ENCODE measurements around the gene ARID1B.

Gene ARID1B

GRCh38 chr6:156776840-156777576, at the start of gene ARID1B:
Gene ARID1B (plus strand): TSS chr6:156777378. CDS start chr6:156777681, 303 bp downstream.
- TF ChIP-seq GATA2 (IDR thresholded peaks at IDR 0.05; ENCODE audit: low read depth, low read length) (no peak), GATA3 (IDR thresholded peaks at IDR 0.05; ENCODE audit: low read depth, low read length) (no peak)

GRCh38 chr6:156727715-156728385, 49.3 kb upstream of the ARID1B start:
- TF ChIP-seq GATA2 (IDR thresholded peaks at IDR 0.05; ENCODE audit: low read depth, low read length): no peak
- no peak for TF ChIP-seq GATA3 (IDR thresholded peaks at IDR 0.05; ENCODE audit: low read depth, low read length)

GRCh38 chr6:156729248-156729647, 47.9 kb upstream of the ARID1B start:
- no peak for TF ChIP-seq GATA3 (IDR thresholded peaks at IDR 0.05; ENCODE audit: low read depth, low read length)
- no peak for TF ChIP-seq GATA2 (IDR thresholded peaks at IDR 0.05; ENCODE audit: low read depth, low read length)

DNA sequence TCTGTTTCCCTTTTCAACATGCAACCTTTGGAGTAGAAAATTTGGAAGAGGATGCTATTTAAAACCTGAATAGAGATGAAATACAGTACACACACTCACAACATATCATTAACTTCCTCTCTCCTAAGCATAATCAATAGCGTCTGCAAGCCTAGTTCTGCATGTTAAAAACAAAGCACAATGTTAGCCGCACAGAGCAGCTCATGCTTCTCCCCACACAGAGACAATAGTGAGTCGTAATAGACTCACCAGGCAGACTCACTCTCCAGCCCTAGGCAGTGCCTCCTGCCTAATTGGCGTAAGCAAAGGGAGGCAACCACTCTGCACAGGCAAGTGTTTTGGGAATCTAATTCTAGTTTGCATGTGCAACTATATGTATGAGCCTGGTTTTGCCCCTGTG, 45.8 kb upstream of the ARID1B start:
- TF ChIP-seq GATA2 (IDR thresholded peaks at IDR 0.05; ENCODE audit: low read depth, low read length) (no peak), GATA3 (IDR thresholded peaks at IDR 0.05; ENCODE audit: low read depth, low read length) (no peak)

DNA sequence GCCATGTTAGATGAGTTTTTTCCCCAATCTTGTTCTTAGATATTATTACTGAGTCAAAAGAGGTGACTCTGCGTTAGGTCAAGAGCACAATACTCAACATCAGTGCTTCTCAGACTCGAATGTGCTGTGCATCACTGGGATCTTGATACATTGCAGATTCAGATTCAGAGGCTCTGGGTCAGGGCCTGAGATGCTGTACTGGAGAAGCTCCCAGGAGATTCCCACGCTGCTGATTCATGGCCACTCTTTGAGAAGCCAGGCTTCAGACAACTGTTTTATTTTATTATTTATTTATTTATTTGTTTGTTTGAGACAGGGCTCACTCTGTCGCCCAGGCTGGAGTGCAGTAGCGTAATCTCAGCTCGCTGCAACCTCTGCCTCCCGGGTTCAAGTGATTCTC, 41.4 kb upstream of the ARID1B start:
- no peak for TF ChIP-seq GATA3 (IDR thresholded peaks at IDR 0.05; ENCODE audit: low read depth, low read length)
- TF ChIP-seq GATA2 (IDR thresholded peaks at IDR 0.05; ENCODE audit: low read depth, low read length): no peak

GRCh38 chr6:156740604-156741003, 36.6 kb upstream of the ARID1B start:
- TF ChIP-seq GATA3 (IDR thresholded peaks at IDR 0.05; ENCODE audit: low read depth, low read length) (no peak), GATA2 (IDR thresholded peaks at IDR 0.05; ENCODE audit: low read depth, low read length) (no peak)

- TF ChIP-seq GATA2 (IDR thresholded peaks at IDR 0.05; ENCODE audit: low read depth, low read length) (no peak), GATA3 (IDR thresholded peaks at IDR 0.05; ENCODE audit: low read depth, low read length) (no peak)
These were observed 35.7 kb upstream of the ARID1B start for GRCh38 chr6:156741287-156742073.

DNA sequence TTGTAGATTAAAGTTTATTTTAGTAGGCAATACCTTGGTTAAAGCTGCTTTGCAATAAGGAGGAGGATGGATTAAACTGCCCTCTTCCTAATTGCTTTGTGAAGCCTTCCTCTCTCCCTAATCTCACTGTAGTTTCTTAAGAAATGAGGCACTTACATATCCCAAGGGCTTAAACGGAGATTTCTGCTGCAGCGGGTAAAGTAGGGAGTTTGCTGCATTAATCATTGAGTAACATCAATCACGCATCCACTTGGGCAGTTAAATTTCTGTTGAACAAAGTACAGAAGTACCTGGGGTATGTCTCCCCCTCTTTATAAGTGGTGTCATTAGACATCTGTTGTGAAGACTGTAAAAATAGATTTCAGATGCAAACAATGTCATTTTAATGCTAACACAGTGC, 29.5 kb upstream of the ARID1B start:
- TF ChIP-seq GATA3 (IDR thresholded peaks at IDR 0.05; ENCODE audit: low read depth, low read length) (no peak), GATA2 (IDR thresholded peaks at IDR 0.05; ENCODE audit: low read depth, low read length) (no peak)

GRCh38 chr6:156748504-156748903, 28.7 kb upstream of the ARID1B start:
- no peak for TF ChIP-seq GATA2 (IDR thresholded peaks at IDR 0.05; ENCODE audit: low read depth, low read length)
- TF ChIP-seq GATA3 (IDR thresholded peaks at IDR 0.05; ENCODE audit: low read depth, low read length): no peak

- no peak for TF ChIP-seq GATA3 (IDR thresholded peaks at IDR 0.05; ENCODE audit: low read depth, low read length)
- no peak for TF ChIP-seq GATA2 (IDR thresholded peaks at IDR 0.05; ENCODE audit: low read depth, low read length)
These were observed 24.4 kb upstream of the ARID1B start for GRCh38 chr6:156752666-156753301.

DNA sequence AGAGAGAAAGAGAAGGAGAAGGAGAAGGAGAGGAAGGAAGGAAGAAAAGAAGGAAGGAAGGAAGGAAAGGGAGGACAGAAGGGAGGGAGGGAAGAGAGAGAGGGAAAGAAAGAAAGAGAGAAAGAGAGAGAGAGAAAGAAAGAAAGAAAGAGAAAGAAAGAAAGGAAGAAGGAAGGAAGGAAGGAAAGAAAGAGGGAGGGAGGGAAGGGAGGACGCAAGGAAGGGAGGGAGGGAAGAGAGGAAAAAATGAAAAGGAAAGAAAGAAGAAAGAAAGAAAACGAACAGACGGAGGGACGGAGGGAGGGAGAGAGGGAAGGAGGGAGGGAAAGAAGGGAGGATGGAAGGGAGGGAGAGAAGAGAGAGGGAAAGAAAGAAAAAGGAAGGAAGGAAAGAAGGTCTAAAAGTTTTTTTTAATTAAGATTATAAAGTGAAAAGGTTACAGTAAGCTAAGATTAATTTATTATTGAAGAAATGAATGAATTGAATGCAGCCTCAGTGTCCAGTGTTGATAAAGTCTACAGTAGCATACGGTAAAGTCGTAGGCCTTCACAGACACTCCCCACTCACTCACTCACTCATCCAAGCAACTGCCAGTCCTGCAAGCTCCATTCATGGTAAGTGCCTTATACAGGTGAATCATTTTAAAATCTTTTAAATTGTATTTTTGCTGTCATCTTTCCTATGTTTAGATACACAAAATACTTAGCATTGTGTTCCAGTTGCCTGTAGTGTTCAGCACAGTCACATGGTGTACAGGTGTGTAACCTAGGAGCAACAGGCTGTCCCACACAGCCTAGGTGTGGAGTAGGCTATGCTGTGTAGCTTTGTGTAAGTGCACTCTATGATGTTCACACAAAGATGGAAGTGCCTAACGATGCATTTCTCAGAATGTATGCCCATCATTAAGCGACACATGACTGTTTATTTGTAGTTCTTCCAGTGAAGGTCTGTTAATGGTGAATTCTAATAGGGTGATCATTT, 20.3 kb upstream of the ARID1B start:
- TF ChIP-seq GATA2 (IDR thresholded peaks at IDR 0.05; ENCODE audit: low read depth, low read length): no peak
- no peak for TF ChIP-seq GATA3 (IDR thresholded peaks at IDR 0.05; ENCODE audit: low read depth, low read length)

DNA sequence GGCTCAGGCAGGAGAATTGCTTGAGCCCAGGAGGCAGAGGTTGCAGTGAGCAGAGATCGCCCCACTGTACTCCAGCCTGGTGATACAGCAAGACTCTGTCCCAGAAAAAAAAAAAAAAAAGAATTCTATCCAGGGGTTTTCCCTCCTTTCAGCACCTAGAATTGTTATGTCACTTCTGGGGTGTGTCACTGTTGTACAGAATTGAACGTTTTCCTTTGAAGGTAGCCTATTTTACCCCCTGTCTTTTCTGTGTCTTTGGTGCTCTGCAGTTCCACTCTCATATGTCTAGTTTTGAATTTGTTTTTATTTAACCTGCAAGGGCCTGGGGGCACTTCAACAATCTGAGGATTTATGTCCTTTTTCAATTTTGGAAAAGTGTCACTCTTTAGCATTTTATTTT, 19.3 kb upstream of the ARID1B start:
- TF ChIP-seq GATA2 (IDR thresholded peaks at IDR 0.05; ENCODE audit: low read depth, low read length) (no peak), GATA3 (IDR thresholded peaks at IDR 0.05; ENCODE audit: low read depth, low read length) (no peak)

- no peak for TF ChIP-seq GATA3 (IDR thresholded peaks at IDR 0.05; ENCODE audit: low read depth, low read length)
- TF ChIP-seq GATA2 (IDR thresholded peaks at IDR 0.05; ENCODE audit: low read depth, low read length): no peak
These were observed 16.8 kb upstream of the ARID1B start for GRCh38 chr6:156760377-156760776.
